HG02610 (cell line): Measurements from ENCODE around the gene SP6.

Source experiments
- ATAC-seq: cut with Tn5 transposase; IDR thresholded peaks from one replicate; pipeline ENCODE4 v1.9.1; 2021; ENCODE audit warnings: mild to moderate bottlenecking, moderate library complexity; ENCODE audit not compliant: unreplicated experiment

Gene SP6

DNA sequence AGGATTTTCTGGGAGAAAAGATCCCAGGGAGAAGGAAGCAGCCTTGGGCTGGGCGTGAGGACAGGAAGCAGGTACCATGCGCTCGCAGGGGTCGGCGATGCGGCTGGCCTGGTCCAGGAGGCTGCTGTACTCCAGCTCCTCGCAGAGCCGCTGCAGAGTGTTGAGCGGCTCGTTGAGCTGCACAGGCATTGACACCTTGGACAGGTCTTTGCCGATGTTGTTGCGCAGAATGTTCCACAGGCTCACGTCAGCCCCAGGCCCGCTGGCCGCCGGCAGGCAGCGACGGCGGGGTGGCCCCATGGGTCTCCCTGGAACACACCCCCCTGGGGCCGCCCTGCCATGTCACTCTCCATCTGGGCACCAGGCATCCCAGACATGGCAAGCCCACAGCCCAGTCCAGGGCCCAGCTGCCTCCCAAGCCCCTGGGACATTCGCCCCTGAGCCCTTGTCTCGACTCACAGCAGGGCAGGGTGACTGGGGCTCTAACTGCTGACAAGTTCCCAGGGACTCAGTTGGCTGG, 37.4 kb downstream of the SP6 start:
- no peak for ATAC-seq

DNA sequence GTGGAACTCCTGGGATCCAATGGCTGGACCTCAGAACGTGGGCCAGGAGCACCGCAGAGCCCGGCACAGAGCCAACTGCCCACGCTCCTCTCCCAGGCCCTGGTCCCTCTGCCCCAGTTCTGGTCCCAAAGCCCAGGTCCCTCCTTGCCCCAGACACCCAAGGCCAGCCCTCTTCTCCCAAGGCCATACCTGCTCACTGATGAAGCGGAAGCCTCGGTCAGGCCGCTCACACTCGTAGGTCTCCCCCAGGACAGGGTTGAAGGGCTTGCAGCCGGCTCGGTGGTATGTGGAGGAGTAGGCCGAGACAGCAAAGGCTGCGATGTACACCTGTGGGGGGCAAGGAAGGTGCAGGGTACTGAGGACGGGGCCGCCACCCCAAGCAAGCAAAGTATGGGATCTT, 37.9 kb downstream of the SP6 start:
- ATAC-seq, result no peak

DNA sequence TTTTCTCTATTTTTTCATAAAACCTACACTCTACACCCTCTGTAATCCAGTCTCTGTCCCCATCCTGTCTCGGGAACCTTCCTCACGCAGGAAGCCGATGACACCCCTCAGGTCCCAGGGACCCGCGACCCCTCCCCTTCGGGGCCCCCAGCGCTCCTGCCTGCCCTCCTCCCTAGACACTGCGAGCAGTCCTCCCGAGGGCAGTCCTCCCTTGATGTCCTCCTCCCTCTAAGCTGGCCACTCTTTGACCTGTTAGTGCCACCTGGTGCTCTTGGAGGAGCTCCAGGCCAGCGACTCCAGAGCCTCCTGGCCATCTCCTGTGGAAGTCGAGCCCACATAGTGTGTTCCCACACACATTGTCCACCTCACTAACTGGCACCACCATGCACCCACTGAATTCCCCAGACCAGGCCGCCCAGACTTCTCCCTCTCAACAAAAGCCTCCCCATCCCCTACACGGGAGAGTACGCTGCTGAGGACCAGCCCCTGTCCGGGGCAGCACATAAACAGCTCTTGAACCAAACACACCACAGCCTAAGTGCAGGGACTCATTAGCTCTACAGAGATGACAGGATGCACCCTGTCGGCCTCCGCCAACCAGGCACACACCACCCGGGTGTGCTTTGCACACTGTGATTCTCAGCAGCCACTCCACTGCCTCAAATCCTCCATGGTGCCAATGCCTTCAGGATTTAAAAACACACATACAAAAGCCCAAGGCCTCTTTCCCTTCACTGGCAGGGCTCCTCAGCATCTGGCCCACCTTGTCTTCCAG, 38.6 kb downstream of the SP6 start:
- ATAC-seq, result no peak

DNA sequence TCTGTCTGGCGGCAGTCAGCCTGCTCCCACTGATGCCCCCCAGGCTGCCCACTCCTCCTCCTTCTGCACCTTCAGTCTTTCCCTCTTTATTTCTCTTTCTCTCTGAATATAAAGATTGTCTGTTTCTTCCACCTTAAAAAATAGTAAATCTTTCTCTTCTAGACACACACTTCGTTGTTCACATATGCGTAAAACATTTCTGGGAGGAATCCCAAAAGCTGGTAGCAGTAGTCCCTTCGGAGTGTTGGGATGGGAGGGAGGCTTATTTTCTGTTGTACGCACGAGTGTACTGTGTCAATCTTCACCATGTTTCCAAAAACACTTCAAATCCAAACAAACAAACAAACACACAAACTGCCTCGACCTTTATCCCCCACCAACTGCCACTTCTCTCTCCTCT, 39.3 kb downstream of the SP6 start:
- no peak for ATAC-seq

DNA sequence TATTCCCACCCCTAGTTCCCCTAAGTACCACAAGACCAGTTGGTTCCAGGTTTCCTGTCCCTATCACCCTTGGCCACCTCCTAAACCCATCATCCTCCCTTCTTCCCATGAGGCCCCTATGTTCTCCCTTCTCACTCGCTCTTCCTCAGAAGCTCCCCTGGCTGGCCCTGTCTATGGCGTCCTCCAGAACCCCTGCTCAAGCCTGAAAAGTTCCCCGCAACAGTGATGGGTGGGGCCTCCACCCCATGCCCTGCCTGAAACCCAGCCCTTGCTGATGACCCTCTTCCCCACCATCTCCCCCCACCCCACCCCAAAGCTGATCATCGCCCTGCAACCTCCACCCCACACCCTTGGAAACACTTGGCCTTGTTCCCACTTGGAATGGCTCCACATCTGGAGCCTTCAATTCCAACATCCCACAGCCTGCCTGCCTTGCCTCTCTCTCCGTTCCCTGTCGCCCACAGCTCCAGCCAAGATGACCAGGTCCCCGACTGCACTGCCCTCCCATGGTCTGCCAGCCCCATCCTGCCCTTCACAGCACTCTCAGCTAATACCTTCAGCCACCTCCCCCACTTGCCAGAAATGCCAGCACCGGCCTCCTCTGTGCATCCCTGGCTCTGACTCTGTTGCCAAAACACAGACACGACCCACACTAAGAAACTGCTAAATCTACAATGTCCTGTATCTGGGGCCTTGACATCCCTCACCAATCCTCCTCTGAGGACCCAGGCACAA, 39.9 kb downstream of the SP6 start:
- ATAC-seq, result no peak

DNA sequence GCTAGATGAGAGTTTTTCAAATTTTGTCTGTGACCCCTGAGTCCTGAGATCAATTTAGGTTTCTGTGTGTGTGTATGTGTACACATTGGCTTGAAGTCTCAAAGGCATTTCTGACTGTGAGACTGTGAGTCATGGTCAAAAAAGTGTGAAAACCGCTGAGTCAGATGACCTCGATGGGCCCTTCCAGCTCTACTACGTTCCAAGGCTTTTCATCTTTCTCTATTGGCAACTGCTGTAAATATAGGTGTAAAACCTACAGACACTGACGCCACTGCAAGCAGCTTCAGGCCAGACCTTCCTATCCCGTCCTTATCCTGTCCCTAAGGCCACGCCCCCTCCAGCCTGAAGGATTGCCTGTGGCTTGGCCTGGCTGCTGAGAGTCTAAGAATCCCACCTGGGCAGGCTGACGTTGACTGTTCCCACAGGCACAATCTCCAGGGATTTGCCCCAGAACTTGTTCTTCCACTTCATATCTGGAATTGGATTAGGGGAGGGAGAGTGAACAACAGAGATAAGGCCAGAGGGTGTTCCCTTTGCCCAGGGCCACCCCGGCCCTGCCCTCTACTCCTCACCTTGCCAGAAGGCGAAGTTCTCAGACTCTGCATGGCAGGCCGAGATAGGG, 40.7 kb downstream of the SP6 start:
- no peak for ATAC-seq

DNA sequence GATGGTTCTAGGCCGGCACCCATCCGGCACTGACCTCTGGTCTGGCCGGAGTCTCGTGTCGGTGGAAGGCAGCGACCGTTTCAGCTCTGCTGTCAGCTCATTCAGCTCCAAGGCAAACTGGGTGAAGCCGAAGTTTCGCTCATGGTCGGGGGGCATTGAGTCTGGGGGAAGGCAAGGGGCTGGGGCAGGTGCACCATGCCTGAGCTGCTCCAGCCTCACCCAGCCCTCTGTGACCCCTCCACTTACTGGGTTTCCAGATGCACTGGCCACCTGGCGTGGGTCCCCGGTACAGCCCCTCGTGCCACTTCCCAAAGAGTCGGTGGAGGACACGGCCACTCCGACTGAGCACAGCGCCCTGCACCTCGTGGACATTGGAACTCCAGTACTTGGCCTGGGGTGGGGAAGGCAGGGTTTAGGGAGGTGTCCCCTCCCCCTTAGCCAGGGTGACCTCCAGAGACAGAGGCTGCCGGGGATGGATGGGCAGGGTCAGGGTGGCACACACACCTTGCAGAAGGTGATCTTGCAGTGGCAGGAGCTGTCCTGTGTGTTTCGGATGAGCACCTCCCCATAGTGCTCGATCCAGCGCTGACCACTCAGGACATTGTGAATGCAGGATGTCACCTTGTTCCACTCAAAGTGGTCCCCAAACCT, 42.0 kb downstream of the SP6 start:
- no peak for ATAC-seq

DNA sequence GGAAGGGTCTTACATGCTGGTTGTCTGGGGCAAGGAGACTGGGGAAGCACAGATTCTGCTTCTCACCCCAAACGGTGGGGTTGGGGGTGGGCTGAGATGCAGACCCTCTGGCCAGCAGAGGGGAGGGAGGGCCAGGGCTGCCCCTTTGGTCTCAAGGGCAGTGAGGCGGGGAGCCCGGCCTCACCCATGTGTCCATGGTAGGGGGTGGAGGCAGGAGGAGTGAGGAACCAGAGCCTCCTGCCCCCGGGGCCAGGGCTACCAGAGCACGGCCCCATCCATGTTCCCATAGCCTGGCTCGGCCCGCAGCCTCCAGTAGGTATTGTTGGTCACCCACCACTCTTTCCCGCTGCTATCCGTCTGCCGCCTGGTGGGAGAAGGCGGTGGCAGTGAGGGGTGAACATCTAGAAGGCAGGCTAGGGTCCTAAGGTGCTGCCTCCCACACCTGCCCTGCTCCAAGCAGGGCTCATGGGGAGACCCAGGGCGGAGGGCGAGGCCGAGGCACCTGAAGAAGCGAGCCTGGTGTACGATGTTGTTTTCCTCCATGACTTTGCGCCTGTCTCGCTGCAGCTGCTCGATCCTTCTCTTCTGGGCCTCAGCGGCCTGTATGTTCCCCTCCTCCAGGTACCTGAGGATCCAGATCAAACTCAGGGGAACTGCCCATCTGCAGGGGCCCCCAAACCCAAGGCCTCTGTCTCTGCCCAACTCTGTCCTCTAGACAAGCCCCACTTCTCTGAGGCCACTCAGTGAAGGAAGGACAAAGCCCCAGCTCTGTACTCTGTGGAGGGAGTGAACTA, 42.7 kb downstream of the SP6 start:
- ATAC-seq, result no peak

DNA sequence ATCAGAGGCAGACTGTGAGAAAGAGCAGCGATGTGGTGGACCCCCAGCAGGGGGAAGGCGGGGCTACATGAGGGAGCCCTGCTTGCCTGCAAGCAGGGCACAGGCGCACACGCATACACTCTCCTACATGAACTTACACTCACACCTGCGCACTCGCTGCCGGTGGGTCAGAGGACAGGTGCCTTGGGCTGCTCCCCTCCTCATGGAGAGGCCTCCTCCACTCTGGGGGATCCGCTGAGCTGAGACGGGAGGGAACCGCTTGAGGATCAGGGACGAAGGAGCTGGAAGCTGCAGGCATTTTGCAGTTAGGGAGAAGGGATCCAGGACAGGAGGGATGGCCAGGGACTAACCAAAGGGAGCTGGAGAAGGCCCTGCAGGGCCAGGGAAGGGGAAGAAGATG, 43.5 kb downstream of the SP6 start:
- ATAC-seq, result no peak

DNA sequence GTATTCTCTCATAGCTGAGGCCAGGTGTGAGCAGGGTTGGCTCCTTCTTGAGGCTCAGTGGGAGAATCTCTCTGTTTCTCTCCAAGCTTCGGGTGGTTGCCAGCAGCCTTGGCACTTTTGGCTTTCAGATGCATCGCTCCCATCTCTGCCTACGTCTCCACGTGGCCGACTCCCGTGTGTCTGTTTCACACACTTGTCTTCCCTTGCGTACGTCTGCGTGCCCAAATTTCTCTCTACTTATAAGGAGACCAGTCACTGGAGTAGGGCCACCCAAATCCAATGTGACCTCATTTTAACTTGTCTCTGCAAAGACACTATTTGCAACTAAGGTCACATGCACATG, 44.1 kb downstream of the SP6 start:
- ATAC-seq, result no peak

DNA sequence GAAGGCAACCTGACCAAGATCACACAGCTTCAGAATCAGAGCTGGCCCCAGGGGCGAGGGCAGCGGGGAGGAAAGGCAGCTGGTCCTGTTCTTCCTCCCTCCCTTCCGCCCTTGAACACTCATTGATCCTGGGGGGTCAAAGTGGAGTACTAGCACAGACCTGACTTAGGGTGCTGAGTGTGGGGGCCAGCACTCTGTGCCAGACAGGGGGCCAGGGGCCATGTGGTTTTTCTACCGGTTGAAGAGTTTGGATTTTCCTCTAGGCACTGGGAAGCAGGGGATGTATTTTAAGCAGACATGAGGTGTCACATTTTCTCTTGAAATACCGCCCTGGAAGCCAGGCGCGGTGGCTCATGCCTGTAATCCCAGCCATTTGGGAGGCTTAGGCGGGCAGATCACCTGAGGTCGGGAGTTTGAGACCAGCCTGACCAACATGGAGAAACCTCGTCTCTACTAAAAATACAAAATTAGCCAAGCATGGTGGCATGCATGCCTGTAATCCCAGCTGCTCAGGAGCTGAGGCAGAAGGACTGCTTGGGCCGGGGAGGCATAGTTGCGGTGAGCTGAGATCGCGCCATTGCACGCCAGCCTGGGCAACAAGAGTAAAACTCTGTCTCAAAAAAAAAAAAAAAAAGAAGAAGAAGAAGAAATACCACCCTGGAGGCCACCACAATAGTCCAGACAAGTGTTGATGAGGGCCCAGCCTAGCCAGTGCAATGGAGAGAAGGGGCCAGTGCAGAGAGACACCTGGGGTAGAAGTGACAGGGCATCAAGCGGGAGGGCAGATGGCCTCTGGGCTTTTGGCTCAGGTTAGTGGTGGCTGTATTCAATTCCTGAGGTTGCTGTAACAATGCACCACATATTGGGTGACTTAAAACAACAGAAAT, 44.7 kb downstream of the SP6 start:
- ATAC-seq, result no peak

DNA sequence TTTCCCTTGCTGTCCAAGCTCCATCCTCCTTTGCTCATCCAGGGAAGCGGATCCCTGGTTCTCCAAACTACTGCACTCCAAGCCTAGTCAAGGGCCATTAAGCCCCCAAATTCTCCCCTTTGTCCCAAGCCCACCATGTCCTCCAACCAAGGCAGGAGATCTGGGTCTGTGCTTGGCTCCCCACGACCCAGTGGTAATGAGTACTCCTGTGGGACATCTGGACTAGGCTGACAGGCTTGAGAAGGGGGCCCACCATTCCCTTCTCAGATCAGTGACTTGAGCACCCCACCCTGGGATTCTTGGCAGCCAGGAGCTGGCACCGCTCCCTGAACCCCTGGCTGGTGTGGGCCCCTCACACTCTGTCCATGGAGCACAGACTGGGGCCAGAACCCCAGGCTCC, 46.5 kb downstream of the SP6 start:
- no peak for ATAC-seq

DNA sequence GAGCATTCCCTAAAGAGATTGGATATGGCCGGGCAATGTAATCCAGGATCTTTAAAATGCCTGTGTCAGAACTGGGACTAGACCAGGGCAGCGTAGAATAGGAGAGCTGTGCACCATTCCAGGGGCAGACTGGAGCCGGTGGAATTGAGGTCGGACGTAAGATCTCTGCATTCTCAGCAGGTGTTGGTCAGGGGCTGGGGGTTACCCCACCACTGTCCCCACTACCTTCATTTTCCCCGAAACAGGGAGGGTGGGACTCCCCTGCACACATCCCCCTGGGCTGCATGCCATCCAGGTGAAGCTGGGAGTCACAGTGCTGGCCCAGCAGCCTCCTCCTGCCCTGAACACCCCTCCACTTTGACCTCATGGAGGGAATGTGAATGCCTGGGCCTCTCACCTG, 47.2 kb downstream of the SP6 start:
- ATAC-seq, result no peak

DNA sequence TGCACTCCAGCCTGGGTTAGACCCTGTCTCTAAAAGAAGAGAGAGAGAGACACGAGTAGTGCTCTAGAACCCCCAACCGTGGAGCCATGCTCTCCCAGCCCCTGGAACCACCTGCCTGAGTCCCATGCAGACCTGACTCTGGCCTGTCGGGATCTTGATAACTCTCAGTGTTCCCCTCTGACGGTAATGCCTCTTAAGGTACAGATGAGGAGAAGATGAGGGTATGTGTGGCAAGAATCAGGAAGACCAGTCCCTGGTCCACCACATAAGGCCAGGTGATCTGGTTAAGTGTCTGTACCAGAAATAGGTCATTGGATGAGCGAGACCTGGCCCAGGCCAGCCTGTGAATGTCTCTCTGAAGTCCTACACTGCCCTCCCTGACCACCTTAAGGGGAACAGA, 47.8 kb downstream of the SP6 start:
- ATAC-seq, result no peak

DNA sequence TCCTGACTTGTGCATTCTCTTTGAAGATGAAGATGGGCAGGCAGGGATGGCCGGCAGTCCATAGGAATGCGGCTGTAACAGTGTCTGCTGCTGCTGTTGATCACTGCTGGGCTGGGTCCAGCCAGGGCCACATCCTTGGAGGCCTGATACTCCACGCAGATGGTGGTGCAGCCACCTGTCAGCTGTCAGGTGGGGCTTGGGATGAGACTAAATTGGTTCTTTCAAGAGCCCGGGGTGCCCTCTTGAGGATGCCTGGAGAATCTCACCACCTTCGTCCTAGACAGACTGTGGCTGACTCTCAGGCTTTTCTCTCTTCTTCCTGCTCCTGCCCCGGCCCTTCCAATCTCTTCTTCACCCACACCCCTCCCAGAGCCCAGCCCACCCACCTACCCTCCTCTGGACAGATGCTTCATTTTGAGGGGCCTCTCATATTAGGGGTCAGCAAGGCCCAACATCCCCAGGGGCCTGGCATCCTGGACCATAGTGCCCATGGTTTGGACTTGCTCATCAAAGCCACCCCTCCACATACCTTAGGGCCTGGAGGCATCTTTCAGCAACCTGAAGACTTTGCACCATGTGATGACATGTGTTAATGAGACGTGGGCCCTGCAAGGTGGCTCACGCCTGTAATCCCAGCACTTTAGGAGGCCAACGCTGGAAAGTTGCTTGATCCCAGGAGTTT, 48.5 kb downstream of the SP6 start:
- no peak for ATAC-seq

DNA sequence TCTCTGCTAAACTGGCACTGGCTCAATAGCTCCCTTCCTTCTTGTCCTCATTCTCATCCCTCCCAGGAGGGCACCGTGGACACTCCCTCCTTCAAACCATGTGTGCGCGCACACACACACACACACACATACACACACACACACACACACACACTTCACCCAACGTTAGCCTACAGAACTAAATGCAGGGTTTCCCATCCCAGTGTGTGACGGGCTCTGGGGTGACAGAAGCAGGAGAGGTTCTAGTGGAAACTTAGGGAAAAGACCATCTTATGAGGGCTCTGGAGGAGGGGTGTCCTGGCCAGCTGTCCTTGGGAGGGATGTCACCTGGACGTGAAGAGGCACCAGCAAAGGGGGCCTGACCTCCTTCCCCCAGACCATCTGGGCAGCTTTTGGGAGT, 49.1 kb downstream of the SP6 start:
- no peak for ATAC-seq

DNA sequence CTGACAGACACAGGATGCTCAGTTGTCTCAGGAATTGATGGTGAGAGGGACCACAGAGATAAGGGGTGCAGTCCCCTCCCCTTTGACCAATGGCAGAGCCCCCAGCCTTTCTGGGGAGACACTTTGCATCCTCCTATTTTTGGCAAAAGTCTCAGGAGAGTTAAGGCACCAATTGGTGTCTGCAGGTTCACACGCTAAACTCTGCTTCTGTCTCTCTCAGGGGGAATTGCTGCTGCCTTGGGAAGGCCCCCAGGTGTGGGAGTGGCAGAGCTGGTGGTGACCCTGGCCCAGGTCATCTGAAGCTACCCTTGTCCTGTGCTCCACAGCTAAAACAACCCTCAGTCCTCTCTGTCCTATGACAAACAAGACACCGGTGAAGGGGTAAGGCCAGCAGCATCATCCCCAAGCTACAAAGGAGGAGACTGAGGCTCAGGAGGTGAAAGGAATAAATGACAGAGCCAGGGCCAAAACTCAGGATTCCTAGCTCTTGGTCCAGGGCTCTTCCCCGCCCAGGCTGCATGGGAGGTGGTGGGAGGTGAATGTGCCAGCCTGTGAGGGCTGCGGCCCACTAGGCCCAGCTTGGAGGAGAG, 49.7 kb downstream of the SP6 start:
- no peak for ATAC-seq

DNA sequence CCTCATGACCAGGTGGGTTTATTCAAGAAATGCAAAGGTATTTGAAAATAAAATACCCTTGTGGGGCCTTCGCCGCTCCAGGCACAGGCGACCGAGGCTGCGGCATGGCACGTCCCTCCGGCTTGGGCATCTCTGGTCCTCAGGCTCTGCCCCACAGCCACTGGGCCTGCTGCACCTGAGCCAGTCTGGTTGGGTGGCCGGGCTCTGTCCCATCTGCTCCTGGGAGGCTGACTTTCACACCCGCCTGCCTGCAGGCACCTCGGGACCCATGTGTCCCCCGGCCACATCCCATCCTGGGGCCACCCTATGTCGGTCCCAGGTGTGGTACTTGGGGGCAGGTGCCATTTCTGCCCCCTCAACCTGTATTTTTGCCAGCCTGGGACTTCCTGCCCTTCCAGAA, 50.3 kb downstream of the SP6 start:
- no peak for ATAC-seq

DNA sequence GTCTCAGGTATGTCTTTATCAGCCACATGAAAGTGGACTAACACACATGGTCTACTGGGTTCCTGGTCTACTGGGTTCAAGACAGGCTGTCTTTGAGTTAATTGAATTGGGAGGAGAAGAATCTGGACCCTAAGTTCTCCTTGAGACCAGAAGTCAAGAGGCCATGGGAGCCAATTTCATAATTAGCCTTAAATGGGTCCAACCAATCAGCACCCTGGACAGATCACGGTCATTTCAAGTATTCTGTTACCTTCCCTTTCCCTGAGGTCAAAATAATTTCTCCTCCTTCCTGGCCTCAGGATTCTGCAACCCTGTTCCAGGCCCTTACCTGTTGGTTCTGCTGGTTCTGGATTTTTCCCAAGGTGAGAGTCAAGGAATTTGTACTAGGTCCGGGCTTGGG, 53.2 kb downstream of the SP6 start:
- no peak for ATAC-seq
